DMS114 treated with DMSO at 0.1 percent for 48 hours (cell line): Measurements from ENCODE around the gene NIPAL4.
"Not testable (repeated sequence)": the region's sequence is repeated elsewhere in the genome, so short reads cannot be mapped to it uniquely, and the experiment has no call there.

Experiments
- DNase-seq: peaks from one replicate; lab custom pipeline; 2025; ENCODE audit not compliant: unreplicated experiment; lab: John Stamatoyannopoulos, UW

The NIPAL4 gene

GRCh38 chr5:157463081-157463480 is 3.1 kb downstream of the NIPAL4 start:
- DNase-seq: no peak

- DNase-seq: no peak
Measured at GRCh38 chr5:157463621-157464518, 3.9 kb downstream of the NIPAL4 start.

- DNase-seq: no peak
Measured at GRCh38 chr5:157464519-157465171, 4.6 kb downstream of the NIPAL4 start.

- DNase-seq: no peak
Measured at GRCh38 chr5:157468293-157468965, 8.4 kb downstream of the NIPAL4 start.

GRCh38 chr5:157469073-157469472 is 9.1 kb downstream of the NIPAL4 start:
- DNase-seq: no peak

DNA sequence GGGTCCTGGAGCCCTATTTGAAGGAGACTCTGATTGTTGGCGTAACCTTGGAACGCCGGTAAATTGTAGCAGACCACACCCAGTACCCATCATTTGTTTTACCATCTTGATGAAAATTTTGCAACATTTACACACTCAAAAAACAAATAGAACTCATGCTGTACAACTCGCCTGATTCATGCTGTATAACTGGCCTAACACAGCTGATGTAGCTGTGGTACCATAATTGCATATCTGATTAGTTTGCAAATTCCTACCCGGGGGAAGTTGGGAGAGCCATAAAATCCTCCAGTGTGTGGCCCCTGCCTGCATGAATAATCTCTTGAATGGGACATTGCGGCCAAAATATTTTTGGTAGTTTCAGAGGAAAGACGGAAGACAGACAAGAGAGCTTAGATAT is 9.7 kb downstream of the NIPAL4 start:
- DNase-seq: no peak

- no peak for DNase-seq
Measured at GRCh38 chr5:157470631-157471030, 10.6 kb downstream of the NIPAL4 start.

- no peak for DNase-seq
Measured at GRCh38 chr5:157471709-157472108, 11.7 kb downstream of the NIPAL4 start.

DNA sequence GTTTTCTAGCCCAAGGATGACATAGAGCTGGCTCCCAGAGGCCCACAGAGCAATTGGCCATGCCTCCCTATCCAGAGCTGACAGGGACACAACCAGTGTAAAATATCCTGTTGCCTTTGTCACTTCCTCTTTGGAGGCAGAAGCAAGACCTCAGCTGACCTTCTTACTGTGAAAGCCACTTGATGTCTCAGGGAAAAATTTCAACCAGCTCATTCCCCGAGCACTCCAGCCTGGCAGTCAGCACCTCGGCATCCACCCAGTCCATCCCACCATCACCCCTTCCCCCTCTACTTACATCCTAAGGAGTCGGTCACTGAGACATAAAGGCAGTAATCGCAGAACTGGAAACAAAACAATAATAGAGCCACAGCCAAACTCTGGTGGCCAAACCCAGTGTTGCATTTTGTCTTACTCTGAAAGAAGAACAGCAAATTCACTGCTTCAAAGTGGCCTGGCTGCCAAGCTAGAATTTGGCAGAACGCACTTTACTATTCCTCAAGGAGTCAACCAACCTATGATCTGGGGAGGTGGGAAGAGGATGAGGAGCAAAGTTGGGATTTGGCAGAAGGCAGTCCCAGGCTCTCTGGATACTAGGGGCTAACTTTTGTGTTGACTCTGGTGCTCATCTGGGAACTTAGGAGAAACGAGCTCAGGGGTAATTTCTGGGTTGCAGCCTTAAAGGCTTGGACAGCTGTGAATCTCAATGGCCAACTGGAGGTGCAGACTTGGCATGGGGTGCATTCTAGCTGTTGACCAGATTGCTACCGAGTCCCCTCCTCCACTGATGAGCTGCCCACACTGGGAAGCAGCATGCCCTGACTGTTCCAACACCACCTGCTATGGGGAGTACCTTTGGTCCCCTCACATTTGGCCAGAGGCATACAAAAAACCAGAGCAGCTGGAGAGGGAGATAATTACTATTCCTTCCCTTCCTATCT is 13.6 kb downstream of the NIPAL4 start:
- no peak for DNase-seq

DNA sequence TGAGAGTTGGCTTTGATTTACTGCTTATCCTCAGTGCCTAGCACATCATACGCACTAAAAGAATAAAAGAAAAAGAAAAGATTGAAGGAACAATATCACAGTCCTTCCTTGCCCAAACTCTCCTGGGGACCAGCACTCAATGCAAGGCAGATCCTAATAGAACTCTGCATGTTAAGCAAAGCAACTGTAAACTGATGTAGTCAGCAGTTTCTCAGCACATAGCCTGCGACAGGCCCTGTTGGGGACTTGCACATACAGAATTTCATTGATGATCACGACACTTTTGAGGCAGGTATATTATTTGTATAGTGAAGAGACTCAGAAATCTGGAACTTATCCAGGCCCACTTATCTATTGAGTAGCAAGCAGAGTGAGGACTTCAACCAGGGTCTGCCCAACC is 15.4 kb downstream of the NIPAL4 start:
- DNase-seq: no peak

DNA sequence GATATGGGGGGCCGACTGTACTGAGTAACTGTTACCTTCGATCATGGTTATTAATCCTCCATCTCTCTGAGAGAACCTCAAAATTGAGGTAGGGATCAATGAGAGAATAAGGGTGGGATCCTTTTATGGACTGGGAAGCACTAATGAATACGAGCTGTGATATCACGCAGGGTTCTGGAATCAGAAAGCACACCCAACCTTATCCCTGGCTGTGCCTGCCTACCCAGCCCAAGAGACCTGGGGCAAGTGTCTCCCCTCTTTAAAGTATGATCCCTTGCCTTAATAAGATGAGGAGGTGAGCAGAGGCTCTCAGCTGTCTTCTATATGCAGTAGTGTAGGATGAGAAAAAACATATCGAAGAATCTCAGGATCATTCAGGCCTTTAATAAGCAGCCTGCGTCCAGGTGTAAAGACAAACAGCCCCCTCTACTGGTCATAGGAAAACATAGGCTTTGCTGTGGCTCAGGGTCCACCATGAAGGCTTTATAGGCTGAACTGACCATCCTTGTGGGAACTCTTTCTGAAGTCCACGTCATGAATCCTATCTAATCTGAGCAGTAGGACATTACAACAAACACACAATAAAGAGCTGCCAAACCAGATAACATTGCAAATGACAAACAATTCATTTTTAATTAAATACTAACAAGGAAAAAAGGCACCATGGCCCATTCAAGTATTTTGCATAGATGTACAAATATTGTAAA is 16.8 kb downstream of the NIPAL4 start:
- peak; percentile 65 for DNase-seq

- no peak for DNase-seq
Measured at GRCh38 chr5:157477814-157478494, 17.9 kb downstream of the NIPAL4 start.

- DNase-seq: no peak
Measured at GRCh38 chr5:157478726-157479125, 18.7 kb downstream of the NIPAL4 start.

GRCh38 chr5:157479166-157479565 is 19.2 kb downstream of the NIPAL4 start:
- no peak for DNase-seq

DNA sequence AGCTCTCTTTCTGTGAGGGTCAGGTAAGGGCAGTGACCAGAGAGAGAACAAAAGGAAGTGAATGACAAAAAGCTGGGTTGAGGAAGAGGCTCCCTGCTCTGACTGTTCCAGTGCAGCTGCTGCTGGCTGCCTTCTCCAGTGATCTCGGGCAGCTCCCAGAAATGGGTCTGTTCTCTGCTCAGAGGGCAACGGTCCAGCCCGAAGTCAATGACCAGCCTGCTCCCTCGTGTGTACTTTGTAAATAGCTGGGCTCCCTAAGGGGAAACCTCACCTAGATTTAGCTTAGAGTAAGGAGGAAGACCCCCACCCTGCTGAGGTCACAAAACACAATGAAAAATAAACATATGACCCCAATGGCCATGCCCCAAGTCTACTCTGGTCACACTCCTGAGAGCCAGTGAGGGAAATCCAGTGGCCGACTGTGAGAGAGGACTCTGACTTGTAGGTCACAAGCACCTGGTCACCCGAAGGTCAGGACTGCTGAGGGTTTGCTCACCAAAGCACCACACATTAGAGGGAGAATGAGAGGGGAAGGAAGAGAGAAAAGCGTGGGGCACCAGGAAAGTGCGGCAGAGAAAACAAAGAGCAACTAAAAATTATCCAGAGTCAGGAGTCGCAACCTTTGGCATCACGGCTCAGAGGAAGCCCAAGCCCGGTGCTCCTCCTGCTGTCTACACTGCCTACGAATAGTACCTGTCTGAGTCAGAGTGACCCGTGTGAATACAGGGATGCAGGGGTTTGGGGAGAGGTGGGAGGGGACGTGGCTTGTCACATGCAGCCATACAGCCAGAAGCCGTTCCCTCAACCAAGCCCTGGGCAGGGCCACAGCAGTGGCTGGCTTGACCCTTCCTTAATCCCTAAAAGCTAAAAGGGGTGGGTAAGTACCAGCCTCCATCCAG is 19.8 kb downstream of the NIPAL4 start:
- DNase-seq: no peak

GRCh38 chr5:157481265-157481664 is 21.3 kb downstream of the NIPAL4 start:
- no peak for DNase-seq

- no peak for DNase-seq
Measured at GRCh38 chr5:157481666-157482065, 21.7 kb downstream of the NIPAL4 start.

DNA sequence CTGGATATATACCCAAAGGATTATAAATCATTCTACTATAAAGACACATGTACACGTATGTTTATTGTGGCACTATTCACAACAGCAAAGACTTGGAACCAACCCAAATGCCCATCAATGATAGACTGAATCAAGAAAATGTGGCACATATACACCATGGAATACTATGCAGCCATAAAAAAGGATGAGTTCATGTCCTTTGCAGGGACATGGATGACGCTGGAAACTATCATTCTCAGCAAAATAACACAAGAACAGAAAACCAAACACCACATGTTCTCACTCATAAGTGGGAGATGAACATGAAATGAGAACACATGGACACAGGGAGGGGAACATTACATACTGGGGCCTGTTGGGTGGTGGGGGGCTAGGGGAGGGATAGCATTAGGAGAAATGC is 22.7 kb downstream of the NIPAL4 start:
- DNase-seq: not testable (repeated sequence)

- no peak for DNase-seq
Measured at GRCh38 chr5:157484768-157485167, 24.8 kb downstream of the NIPAL4 start.
